HG03520 (cell line): ENCODE measurements around the gene GNAI1.

ENCODE experiments used
- ATAC-seq: cut with Tn5 transposase; IDR thresholded peaks from one replicate; pipeline ENCODE4 v1.9.1; 2021; ENCODE audit warnings: mild to moderate bottlenecking, moderate library complexity; ENCODE audit not compliant: unreplicated experiment

GNAI1 gene

GRCh38 chr7:80134536-80135308 lies at the start of gene GNAI1:
Gene GNAI1, plus strand, starts transcription at chr7:80134831. Its CDS starts 330 bp downstream, at chr7:80135161.
- ATAC-seq: no peak

- ATAC-seq: no peak
Observed at GRCh38 chr7:80087051-80087770, 47.4 kb upstream of the GNAI1 start.

GRCh38 chr7:80087771-80088170 lies 46.9 kb upstream of the GNAI1 start:
- ATAC-seq: no peak

GRCh38 chr7:80088705-80089104 lies 45.9 kb upstream of the GNAI1 start:
- no peak for ATAC-seq

DNA sequence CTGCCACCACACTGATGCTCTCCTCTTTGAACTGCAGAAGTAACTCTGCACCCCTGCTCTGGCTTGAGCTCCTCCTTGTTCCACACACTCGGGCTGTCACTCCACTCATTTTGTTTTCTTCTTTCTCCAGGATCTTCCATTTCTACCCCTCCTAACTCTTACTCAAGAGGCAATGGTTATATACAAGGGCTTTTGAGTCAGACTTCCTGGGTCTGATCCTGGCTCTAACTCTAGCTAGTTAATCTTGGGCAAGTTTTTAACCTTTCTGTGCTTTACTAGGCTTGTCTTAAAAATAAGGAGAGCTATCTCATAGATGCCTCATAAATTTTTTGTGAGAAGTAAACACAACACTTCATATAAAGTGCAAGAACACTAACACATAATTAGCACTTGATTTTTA lies 45.3 kb upstream of the GNAI1 start:
- ATAC-seq: no peak

DNA sequence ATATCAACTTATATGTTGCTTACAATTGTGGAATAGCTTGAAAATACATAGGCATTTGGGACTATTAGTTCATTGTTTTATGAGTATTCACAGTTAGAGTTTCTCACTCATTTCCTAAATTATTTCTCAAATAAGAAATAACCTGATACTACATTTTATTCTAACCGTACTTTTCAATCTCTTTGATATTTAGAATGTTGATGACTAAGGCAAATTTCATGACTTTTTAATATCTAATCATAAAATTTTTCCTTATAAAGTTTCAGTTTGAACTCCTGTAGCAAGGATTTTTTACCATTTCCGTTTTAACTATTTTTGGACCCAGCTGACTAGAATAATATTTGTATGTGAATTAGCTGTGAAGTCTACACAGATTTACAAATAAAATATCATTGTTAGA lies 41.3 kb upstream of the GNAI1 start:
- no peak for ATAC-seq

GRCh38 chr7:80095545-80095944 lies 39.1 kb upstream of the GNAI1 start:
- ATAC-seq: no peak

DNA sequence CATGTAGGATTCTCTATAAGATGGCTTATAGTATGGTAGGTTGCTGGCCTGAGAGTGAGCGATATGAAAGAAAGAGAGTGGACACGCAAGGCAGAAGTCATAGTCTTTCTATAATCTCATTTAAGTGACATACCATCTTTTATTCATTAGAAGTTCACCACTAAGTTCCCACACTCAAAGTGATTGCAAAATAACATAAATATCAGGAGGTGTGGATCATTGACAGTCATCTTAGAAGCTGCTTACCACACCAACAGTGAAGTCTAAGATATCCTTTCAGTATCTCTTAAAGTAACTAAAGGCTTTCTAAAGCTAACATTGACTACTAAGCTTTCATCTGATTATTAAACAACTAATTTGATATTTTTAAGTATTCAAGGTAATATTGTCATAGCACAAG lies 36.9 kb upstream of the GNAI1 start:
- no peak for ATAC-seq

DNA sequence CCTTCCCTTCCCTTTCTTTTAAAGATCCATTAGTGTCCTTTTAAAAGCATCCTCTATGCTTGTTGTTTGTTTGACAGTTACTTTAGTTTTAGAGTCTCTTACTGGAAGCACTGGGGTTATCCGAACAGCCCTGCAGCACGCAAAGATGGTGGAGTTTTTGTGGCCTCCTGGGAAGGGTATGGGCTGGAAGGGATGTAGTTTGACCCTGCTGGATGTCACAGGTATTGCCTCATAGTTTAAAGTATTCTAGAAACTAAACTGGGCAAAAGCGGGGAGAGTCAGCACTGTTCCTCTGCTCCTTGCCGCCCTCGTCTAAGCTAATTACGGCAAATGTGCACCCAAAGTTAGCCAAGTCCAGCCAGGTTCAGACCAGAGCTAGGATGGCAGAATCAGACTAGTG lies 35.8 kb upstream of the GNAI1 start:
- ATAC-seq: no peak

GRCh38 chr7:80100254-80100653 lies 34.4 kb upstream of the GNAI1 start:
- ATAC-seq: no peak

GRCh38 chr7:80105701-80106408 lies 28.8 kb upstream of the GNAI1 start:
- no peak for ATAC-seq

- ATAC-seq: no peak
Observed at GRCh38 chr7:80106498-80107113, 28.0 kb upstream of the GNAI1 start.

- ATAC-seq: no peak
Observed at GRCh38 chr7:80107278-80107677, 27.4 kb upstream of the GNAI1 start.

GRCh38 chr7:80110376-80110775 lies 24.3 kb upstream of the GNAI1 start:
- ATAC-seq: no peak

DNA sequence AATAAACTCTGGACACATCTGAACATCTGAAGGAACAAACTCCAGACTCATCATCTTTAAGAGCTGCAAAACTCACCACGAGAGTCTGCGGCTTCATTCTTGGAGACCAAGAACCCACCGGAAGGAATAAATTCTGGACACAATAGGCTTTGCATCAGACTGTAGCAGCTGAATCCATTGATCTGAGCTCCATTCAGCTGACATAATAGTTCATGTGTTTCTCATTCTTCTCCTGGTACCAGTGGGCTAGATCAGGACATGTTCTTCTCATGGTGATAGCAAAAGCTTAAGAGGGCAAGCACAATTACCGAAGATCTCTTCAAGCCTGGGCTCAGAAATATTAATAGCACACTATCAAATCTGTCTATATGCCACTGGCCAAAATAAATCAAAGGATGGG lies 20.5 kb upstream of the GNAI1 start:
- no peak for ATAC-seq

DNA sequence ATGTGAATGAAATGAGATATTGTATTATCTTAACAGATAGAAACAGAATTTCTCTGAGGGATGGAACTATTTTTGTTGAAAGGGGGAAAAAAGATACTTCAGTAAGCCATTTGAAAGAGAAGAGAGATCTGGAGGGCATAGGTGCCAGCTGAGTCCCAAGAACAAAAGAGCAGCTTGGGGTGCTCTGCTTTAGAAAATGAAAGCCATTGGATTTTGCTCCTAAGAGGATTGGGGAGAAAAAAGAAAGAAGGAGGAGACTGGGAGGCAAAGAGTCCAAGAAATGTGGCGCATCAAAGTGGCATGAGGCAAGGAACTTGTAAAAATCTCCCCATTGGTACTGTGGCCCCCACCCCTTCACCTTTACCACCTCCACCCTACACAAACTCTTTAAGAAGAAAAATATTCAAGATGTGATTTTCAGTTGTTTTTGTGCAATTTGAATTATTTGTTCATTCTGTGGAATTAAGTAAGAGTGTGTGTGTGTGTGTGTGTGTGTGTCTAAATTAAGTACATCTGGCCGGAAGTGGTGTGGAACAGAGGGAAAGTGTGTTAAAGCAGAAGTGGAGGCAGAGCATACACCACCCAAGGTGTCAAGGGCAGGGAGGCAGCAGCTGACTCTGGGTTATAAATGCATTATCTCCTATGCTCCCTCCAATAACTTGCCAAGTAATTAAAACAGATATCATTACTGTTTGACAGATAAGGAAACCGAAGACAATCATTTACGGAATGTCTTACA lies 9.9 kb upstream of the GNAI1 start:
- no peak for ATAC-seq

DNA sequence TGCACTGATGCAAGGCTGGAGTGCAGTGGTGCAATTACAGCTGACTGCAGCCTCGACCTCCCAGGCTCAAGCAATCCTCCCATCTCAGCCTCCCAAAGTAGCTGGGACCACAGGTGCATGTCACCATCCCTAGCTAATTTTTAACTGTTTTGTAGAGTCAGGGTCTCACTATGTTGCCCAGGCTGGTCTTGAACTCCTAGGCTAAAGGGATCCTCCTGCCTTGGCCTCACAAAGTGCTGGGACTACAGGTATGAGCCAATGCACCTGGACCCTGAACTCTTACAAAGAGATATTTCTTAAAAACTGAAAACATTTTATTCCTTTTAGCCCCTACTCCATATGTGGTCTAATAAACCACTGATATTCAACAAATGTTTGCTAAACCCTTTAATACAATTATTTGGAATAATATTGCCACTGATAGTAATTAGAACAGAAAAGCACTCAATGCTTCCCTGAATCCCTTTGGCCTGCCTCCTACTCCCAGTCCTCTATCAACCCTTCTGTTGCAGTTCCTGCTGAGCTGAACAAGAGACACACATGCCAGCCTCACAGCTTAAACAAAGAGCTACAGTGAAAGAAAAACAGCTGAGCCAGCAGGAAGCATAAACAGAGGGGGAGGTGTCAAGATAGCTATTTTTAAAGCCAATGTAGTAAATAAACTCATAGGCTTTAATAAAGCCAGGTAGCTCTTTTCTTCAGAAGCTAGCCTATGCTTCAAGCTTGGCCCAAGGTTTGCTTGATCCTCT lies 7.0 kb upstream of the GNAI1 start:
- no peak for ATAC-seq

GRCh38 chr7:80128918-80129317 lies 5.7 kb upstream of the GNAI1 start:
- ATAC-seq: no peak

- no peak for ATAC-seq
Observed at GRCh38 chr7:80129785-80130184, 4.8 kb upstream of the GNAI1 start.
